GM23338 (cell line): ENCODE data around the gene ACTL6A. TPM values are rescaled to one million over a fixed set of nuclear protein-coding genes. Genes with fewer than 3 reads are reported as not detected.
A peak's percentile ranks its signal among the peaks of the same experiment; 100 is the strongest.

Experiments used
- ATAC-seq: fragments of 200-7000 bp; cut with Tn5 transposase; 3 replicates; pipeline ENCODE4 v1.9.1; 2020
- DNase-seq: peaks from one replicate; pipeline ENCODE4 v3.0.0-alpha.2; 2015; ENCODE audit warnings: low spot score
- H2AFZ ChIP-seq: fragments of 200-600 bp; sonication (generic); 2 replicates; pipeline ENCODE4 v1.8.0; 2016; ENCODE audit warnings: antibody characterized with exemption, mild to moderate bottlenecking, moderate library complexity
- H3F3A ChIP-seq: fragments of 200-600 bp; sonication (generic); replicated peaks from 2 replicates; pipeline ENCODE4 v1.8.0; 2017; ENCODE audit warnings: antibody characterized with exemption, mixed run types, low read depth
- H3K27ac ChIP-seq: fragments of 200-600 bp; sonication (generic); 2 replicates; pipeline ENCODE4 v1.6.1; 2016; ENCODE audit warnings: low read depth
- H3K27me3 ChIP-seq: fragments of 200-600 bp; sonication (generic); 2 replicates; pipeline ENCODE4 v1.8.0; 2016; ENCODE audit warnings: mild to moderate bottlenecking, mixed run types, moderate library complexity; ENCODE audit not compliant: insufficient read depth
- H3K36me3 ChIP-seq: fragments of 200-600 bp; sonication (generic); 2 replicates; pipeline ENCODE4 v1.8.0; 2016; ENCODE audit warnings: mild to moderate bottlenecking; ENCODE audit not compliant: insufficient read depth
- H3K4me1 ChIP-seq: fragments of 200-600 bp; sonication (generic); 2 replicates; pipeline ENCODE4 v1.8.0; 2016; ENCODE audit warnings: mild to moderate bottlenecking, moderate library complexity; ENCODE audit not compliant: insufficient read depth
- H3K4me2 ChIP-seq: fragments of 200-600 bp; sonication (generic); 2 replicates; pipeline ENCODE4 v1.7.1; 2017; ENCODE audit warnings: mixed run types
- H3K4me3 ChIP-seq: fragments of 200-600 bp; sonication (generic); 2 replicates; pipeline ENCODE4 v1.6.1; 2016; ENCODE audit warnings: mixed run types
- H3K79me2 ChIP-seq: fragments of 200-600 bp; sonication (generic); replicated peaks from 2 replicates; pipeline ENCODE4 v1.8.0; 2017; ENCODE audit warnings: mild to moderate bottlenecking; ENCODE audit not compliant: insufficient read depth
- H3K9me2 ChIP-seq: fragments of 200-600 bp; sonication (generic); 2 replicates; pipeline ENCODE4 v1.8.0; 2017; ENCODE audit not compliant: insufficient read depth
- H4K20me1 ChIP-seq: fragments of 200-600 bp; sonication (generic); replicated peaks from 2 replicates; pipeline ENCODE4 v1.8.0; 2017; ENCODE audit warnings: mild to moderate bottlenecking; ENCODE audit not compliant: insufficient read depth
- H3K27ac Mint-ChIP-seq: 2 replicates; pipeline ENCODE4 v1.8.0; 2020; ENCODE audit warnings: inconsistent platforms, mild to moderate bottlenecking, moderate library complexity, mixed read lengths
- H3K27me3 Mint-ChIP-seq: 3 replicates; pipeline ENCODE4 v1.8.0; 2022; ENCODE audit warnings: low read depth, mild to moderate bottlenecking, moderate library complexity, mixed read lengths, inconsistent platforms; ENCODE audit not compliant: insufficient read depth, poor library complexity
- H3K36me3 Mint-ChIP-seq: 3 replicates; pipeline ENCODE4 v1.8.0; 2021; ENCODE audit warnings: low read depth, mild to moderate bottlenecking, inconsistent platforms, moderate library complexity, mixed read lengths
- H3K4me1 Mint-ChIP-seq: 3 replicates; pipeline ENCODE4 v1.8.0; 2020; ENCODE audit warnings: mild to moderate bottlenecking, inconsistent platforms, mixed read lengths
- H3K4me3 Mint-ChIP-seq: 3 replicates; pipeline ENCODE4 v1.8.0; 2021; ENCODE audit warnings: moderate library complexity, mild to moderate bottlenecking, inconsistent platforms, mixed read lengths
- H3K9me3 Mint-ChIP-seq: 3 replicates; pipeline ENCODE4 v1.8.0; 2020; ENCODE audit warnings: moderate library complexity, mild to moderate bottlenecking, inconsistent platforms, mixed read lengths
- CREB1 ChIP-seq: fragments of 250-450 bp; sonication (Bioruptor Pico); IDR thresholded peaks from 2 replicates; pipeline ENCODE4 v1.5.0; 2020; ENCODE audit warnings: low read depth, mild to moderate bottlenecking, moderate library complexity
- CTCF ChIP-seq, 2 experiments: fragments of 200-600 bp in 1 of 2; sonication (generic) in 1 of 2; conservative IDR thresholded peaks; 2 replicates each; pipeline versions ENCODE4 v1.5.1 to v1.6.1; 2016 to 2017; ENCODE audit warnings: antibody characterized with exemption in 2 of 2, low read depth in 2 of 2, mild to moderate bottlenecking in 2 of 2, moderate library complexity in 1 of 2
- ETS1 ChIP-seq: IDR thresholded peaks from 2 replicates; pipeline ENCODE4 v1.6.1; 2016; ENCODE audit warnings: antibody characterized with exemption
- EZH2 ChIP-seq: fragments of 200-600 bp; sonication (generic); IDR thresholded peaks from one replicate; pipeline ENCODE4 v1.8.0; 2017; ENCODE audit warnings: antibody characterized with exemption, mild to moderate bottlenecking, low read depth; ENCODE audit not compliant: unreplicated experiment
- EZH2phosphoT487 ChIP-seq: fragments of 200-600 bp; sonication (generic); IDR thresholded peaks from one replicate; pipeline ENCODE4 v1.8.1; 2018; ENCODE audit warnings: antibody characterized with exemption; ENCODE audit not compliant: unreplicated experiment
- JUNB ChIP-seq: IDR thresholded peaks from one replicate; pipeline ENCODE4 v1.6.1; 2016; ENCODE audit warnings: antibody characterized with exemption; ENCODE audit not compliant: unreplicated experiment
- NANOG ChIP-seq: IDR thresholded peaks from 2 replicates; pipeline ENCODE4 v1.6.1; 2016; ENCODE audit warnings: antibody characterized with exemption, borderline replicate concordance
- POLR2AphosphoS5 ChIP-seq: IDR thresholded peaks from 2 replicates; pipeline ENCODE4 v1.6.1; 2016; ENCODE audit warnings: antibody characterized with exemption, low read depth
- REST ChIP-seq: IDR thresholded peaks from one replicate; pipeline ENCODE4 v1.6.1; 2018; ENCODE audit warnings: antibody characterized with exemption; ENCODE audit not compliant: unreplicated experiment
- STAT1 ChIP-seq: IDR thresholded peaks from one replicate; pipeline ENCODE4 v1.6.1; 2016; ENCODE audit warnings: antibody characterized with exemption; ENCODE audit not compliant: unreplicated experiment
- ZNF114 ChIP-seq: fragments of 250-450 bp; sonication (Bioruptor Pico); IDR thresholded peaks from 2 replicates; pipeline ENCODE4 v1.5.0; 2020; ENCODE audit warnings: mild to moderate bottlenecking, moderate library complexity
- ZNF331 ChIP-seq: fragments of 250-450 bp; sonication (Bioruptor Pico); IDR thresholded peaks from 2 replicates; pipeline ENCODE4 v1.5.0; 2020; ENCODE audit warnings: low read depth, mild to moderate bottlenecking, moderate library complexity
- ZNF462 ChIP-seq: fragments of 250-450 bp; sonication (Bioruptor Pico); IDR thresholded peaks from 2 replicates; pipeline ENCODE4 v1.5.0; 2020; ENCODE audit warnings: mild to moderate bottlenecking, moderate library complexity
- polyA plus RNA-seq: library from polyadenylated mRNA; unstranded; fragments of >200 nt; fragmentation: Nextera tagmentation; extraction: Ambion mirVana; gene quantifications from 2 replicates; pipeline ENCODE4 v1.2.1, GENCODE V29; 2016
- total RNA-seq: library from RNA; depleted of rRNA; stranded (reverse); fragments of >200 nt; shearing (Covaris generic); gene quantifications from 2 replicates; pipeline ENCODE4 v1.2.3, GENCODE V29; 2014

The ACTL6A gene
- total and polyA plus RNA-seq, 2 experiments from 2014 or later, result 117 to 125 TPM

- H3K4me3 ChIP-seq, result peak overlapping the region; percentile 29
- H3K79me2 ChIP-seq, result no peaks in the 10 kb centered on the region
- no peaks in the 10 kb centered on the region for H3K9me2 ChIP-seq
- H3K9me3 Mint-ChIP-seq, result peaks cover 8% of the 10 kb centered on the region; the same call in 2 of the 3 replicates
- H3K4me1 ChIP-seq, result peaks cover 45% of the 10 kb centered on the region
- H2AFZ ChIP-seq, result no peak overlapping the region
- peaks cover 9% of the 10 kb centered on the region for H3K27me3 Mint-ChIP-seq
- ATAC-seq (peak; percentile 18), DNase-seq (no peak)
- TF ChIP-seq POLR2AphosphoS5 (no peak), CTCF (conservative IDR thresholded peaks at IDR 0.05; ENCODE audit: low read depth in 2 of 2) (no peak), REST (no peak), CREB1 (CRISPR knock-in tag) (no peak), NANOG (no peak), STAT1 (no peak), JUNB (no peak), EZH2 (no peak), ETS1 (no peak), EZH2phosphoT487 (no peak), ZNF114 (CRISPR knock-in tag) (no peak), ZNF331 (CRISPR knock-in tag) (no peak), ZNF462 (CRISPR knock-in tag) (no peak)
- peaks cover 12% of the 10 kb centered on the region for H3K36me3 Mint-ChIP-seq
- peak overlapping the region; percentile 43; the same call in 1 of the 3 replicates for H3K4me3 Mint-ChIP-seq
- peak overlapping the region; percentile 53 for H3K4me2 ChIP-seq
- H3K36me3 ChIP-seq, result no peaks in the 10 kb centered on the region
- peaks cover 43% of the 10 kb centered on the region for H3K4me1 Mint-ChIP-seq
- H4K20me1 ChIP-seq, result no peaks in the 10 kb centered on the region
- peak overlapping the region; percentile 75 for H3K27ac ChIP-seq
- H3K27ac Mint-ChIP-seq, result peak overlapping the region; percentile 85
- H3F3A ChIP-seq, result no peaks in the 10 kb centered on the region
- H3K27me3 ChIP-seq, result no peaks in the 10 kb centered on the region
Observed at GRCh38 chr3:179526482-179526881, 36.2 kb upstream of the ACTL6A start.
